HFFc6 (cell line): ENCODE results near the gene NDUFB8. TPM values are rescaled to one million over a fixed set of nuclear protein-coding genes. Genes with fewer than 3 reads are reported as not detected.

Source experiments
- DNase-seq: peaks from one replicate; pipeline ENCODE4 v3.0.0-alpha.2; 2018
- H3K27ac Mint-ChIP-seq: 2 replicates; pipeline ENCODE4 v1.8.0; 2020; ENCODE audit warnings: mild to moderate bottlenecking, mixed read lengths
- H3K27me3 Mint-ChIP-seq: 2 replicates; pipeline ENCODE4 v1.8.0; 2021; ENCODE audit warnings: mild to moderate bottlenecking, moderate library complexity, mixed read lengths; ENCODE audit not compliant: insufficient read depth
- H3K36me3 Mint-ChIP-seq: 2 replicates; pipeline ENCODE4 v1.8.0; 2021; ENCODE audit warnings: low read depth, mixed read lengths
- H3K4me1 Mint-ChIP-seq: 2 replicates; pipeline ENCODE4 v1.8.0; 2020; ENCODE audit warnings: low read depth, mixed read lengths
- H3K4me3 Mint-ChIP-seq: 2 replicates; pipeline ENCODE4 v1.8.0; 2020; ENCODE audit warnings: mild to moderate bottlenecking, moderate library complexity, mixed read lengths
- H3K9me3 Mint-ChIP-seq: 2 replicates; pipeline ENCODE4 v1.8.0; 2020; ENCODE audit warnings: mild to moderate bottlenecking, mixed read lengths
- total RNA-seq, 6 experiments: library from RNA; stranded (reverse); fragmentation: NEBNext Ultra II Directional; extraction: Animal tissue kit (Norgen Biotek cat#: 25700); gene quantifications; 2 replicates in 1 of 6; 3 replicates in 5 of 6; pipeline ENCODE4 v1.2.3, GENCODE V29; 2021
- TF ChIP-seq, protein P1 (sequence below): fragments of 200-600 bp; sonication (generic); IDR thresholded peaks from 2 replicates; pipeline ENCODE4 v1.5.0; 2021; ENCODE audit warnings: antibody characterized with exemption, mild to moderate bottlenecking

The NDUFB8 gene
- total RNA-seq, 6 experiments from 2014 or later: 167 to 222 (median 198) TPM

DNA sequence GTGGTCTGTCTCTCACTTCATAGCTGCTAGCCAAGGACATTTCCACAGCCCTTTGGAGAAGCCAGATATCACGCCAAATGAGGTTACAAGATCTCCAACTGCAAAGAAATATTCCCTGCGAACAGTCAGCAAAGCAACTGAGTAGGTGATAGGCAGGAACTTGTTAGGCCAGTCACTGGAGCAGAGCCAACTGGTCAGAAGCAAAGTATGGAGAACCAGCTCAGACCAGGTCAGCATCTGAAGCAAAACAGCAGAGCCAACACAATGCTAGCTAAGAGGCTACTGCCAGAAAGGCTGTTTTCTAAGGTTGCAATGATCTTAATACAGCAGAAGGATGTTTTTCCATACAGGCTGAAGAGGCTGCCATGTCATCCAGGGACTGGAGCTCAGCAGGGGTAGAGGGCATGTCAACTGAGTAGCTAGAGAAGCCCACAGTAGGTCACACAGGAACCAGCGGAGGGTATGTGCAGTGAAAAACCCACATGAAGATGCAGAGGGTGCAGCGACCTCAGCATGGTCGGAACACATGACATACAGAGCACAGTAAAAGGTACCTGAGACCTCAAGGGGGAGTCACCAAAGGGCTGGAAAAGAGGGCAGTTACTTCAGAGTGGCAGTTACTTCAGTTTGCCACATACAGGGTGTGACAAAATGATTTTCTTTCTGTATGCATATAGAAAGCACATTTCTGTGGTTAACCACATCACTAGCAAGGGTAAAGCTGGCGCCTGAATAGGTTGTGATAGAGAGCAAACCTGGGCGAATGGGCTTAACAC is 18.9 kb downstream of the NDUFB8 start:
- Mint-ChIP-seq H3K9me3 (no peaks in the 10 kb centered on the region), H3K36me3 (no peaks in the 10 kb centered on the region), H3K27me3 (peaks cover 2% of the 10 kb centered on the region), H3K4me1 (peaks cover 30% of the 10 kb centered on the region), H3K27ac (no peak overlapping the region), H3K4me3 (no peak overlapping the region)
- no peak for DNase-seq
- TF ChIP-seq, protein P1, sequence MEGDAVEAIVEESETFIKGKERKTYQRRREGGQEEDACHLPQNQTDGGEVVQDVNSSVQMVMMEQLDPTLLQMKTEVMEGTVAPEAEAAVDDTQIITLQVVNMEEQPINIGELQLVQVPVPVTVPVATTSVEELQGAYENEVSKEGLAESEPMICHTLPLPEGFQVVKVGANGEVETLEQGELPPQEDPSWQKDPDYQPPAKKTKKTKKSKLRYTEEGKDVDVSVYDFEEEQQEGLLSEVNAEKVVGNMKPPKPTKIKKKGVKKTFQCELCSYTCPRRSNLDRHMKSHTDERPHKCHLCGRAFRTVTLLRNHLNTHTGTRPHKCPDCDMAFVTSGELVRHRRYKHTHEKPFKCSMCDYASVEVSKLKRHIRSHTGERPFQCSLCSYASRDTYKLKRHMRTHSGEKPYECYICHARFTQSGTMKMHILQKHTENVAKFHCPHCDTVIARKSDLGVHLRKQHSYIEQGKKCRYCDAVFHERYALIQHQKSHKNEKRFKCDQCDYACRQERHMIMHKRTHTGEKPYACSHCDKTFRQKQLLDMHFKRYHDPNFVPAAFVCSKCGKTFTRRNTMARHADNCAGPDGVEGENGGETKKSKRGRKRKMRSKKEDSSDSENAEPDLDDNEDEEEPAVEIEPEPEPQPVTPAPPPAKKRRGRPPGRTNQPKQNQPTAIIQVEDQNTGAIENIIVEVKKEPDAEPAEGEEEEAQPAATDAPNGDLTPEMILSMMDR: no peak

DNA sequence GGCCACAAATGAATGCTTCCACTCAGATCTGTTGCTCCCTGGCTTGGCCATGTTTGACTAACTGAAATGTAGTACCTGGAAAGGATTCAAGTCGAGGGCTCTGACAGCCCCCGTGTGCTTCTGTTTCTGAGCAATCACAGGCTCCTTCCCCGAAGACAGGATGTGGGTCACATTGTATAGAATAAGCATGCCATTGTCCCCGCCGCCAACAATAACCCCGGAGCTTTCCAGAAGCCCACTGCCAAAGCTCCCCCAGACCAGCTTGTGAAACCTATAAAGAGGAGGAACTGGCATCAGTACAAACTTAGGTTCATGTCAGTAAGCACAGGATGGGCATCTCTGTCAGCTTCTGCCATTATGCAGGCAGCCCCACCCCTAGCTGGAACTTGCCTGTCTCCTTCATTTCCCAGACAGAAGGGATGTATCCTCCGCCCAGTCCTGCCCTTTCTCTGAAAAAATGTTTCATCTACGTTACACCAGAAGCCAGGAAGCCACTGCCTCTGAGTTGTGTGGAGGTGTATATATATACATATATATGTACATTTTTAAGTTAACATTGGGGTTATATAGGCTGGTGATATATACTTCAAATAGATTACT is 20.3 kb downstream of the NDUFB8 start:
- H3K4me1 Mint-ChIP-seq: peaks cover 44% of the 10 kb centered on the region
- no peak overlapping the region for H3K4me3 Mint-ChIP-seq
- no peak overlapping the region for H3K27ac Mint-ChIP-seq
- H3K9me3 Mint-ChIP-seq: no peaks in the 10 kb centered on the region
- DNase-seq: no peak
- TF ChIP-seq, protein P1: no peak
- H3K36me3 Mint-ChIP-seq: peaks cover 11% of the 10 kb centered on the region; the same call in 1 of the 2 replicates
- peaks cover 2% of the 10 kb centered on the region for H3K27me3 Mint-ChIP-seq

DNA sequence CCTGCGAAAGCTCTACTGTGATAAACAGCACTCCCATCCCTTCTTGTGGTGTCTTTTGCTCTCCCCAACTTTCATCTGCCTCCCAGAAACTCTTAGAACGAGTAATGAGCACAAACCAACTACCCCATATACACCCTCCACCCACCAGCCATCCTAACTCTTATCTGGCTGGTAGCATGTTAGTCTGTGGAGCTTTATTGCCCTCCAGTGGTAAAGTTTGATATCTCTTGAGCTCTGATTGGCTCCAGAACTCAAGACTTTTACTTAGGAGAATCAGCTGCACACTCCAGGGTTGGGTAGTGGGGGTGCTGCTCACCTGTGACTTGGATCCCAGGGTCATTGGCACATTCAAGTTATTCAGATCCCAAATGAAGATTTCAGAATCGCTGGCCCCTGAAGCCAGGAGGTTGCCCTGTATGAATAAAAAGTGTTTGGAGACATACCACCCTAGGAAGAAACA is 20.9 kb downstream of the NDUFB8 start:
- Mint-ChIP-seq H3K9me3 (no peaks in the 10 kb centered on the region), H3K4me3 (no peak overlapping the region), H3K4me1 (peaks cover 50% of the 10 kb centered on the region), H3K27me3 (peaks cover 2% of the 10 kb centered on the region), H3K36me3 (peaks cover 11% of the 10 kb centered on the region; the same call in 1 of the 2 replicates), H3K27ac (no peak overlapping the region)
- TF ChIP-seq, protein P1: peak; percentile 85
- DNase-seq: peak; percentile 53

- TF ChIP-seq, protein P1: no peak
- H3K9me3 Mint-ChIP-seq: no peaks in the 10 kb centered on the region
- H3K4me3 Mint-ChIP-seq: no peak overlapping the region
- H3K36me3 Mint-ChIP-seq: peaks cover 11% of the 10 kb centered on the region; the same call in 1 of the 2 replicates
- no peak for DNase-seq
- peaks cover 55% of the 10 kb centered on the region for H3K4me1 Mint-ChIP-seq
- peaks cover 2% of the 10 kb centered on the region for H3K27me3 Mint-ChIP-seq
- no peak overlapping the region for H3K27ac Mint-ChIP-seq
Measured at GRCh38 chr10:100508266-100508665, 21.4 kb downstream of the NDUFB8 start.

DNA sequence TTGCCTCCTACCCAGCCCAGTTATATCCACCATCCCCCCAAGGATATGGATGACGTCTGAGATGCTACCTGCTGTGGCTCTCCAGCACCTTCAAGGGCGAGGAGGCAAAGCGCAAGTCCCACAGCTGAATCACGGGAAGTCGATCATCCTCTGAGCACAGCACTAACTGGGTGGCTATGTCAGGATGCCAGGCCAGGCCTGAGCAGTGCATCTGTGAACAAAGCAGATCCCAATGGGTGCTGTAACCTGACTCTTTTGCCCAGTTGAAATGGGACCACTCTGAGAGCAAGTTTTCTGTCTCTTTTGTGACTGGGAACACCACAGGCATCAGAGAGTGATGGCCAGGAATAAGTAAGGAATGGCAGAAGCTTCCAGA is 22.3 kb downstream of the NDUFB8 start:
- TF ChIP-seq, protein P1: no peak
- Mint-ChIP-seq H3K36me3 (peaks cover 11% of the 10 kb centered on the region; the same call in 1 of the 2 replicates), H3K27ac (peak overlapping the region; percentile 24), H3K27me3 (peaks cover 2% of the 10 kb centered on the region), H3K4me1 (peaks cover 64% of the 10 kb centered on the region), H3K9me3 (no peaks in the 10 kb centered on the region), H3K4me3 (no peak overlapping the region)
- DNase-seq: no peak
